NB4 (cell line): Measurements from ENCODE around the gene ATP5PO.

Experiments
- CTCF ChIP-seq: IDR thresholded peaks from one replicate; pipeline ENCODE4 v1.5.1; 2012; ENCODE audit warnings: low read depth, low read length
- MYC ChIP-seq: IDR thresholded peaks from 2 replicates; pipeline ENCODE4 v1.6.1; 2011; ENCODE audit warnings: low read depth, low read length
- POLR2A ChIP-seq: IDR thresholded peaks from 2 replicates; pipeline ENCODE4 v1.6.1; 2011; ENCODE audit warnings: mild to moderate bottlenecking; ENCODE audit not compliant: insufficient read length; ENCODE audit errors: extremely low read depth
- TF ChIP-seq, protein P1 (sequence below): IDR thresholded peaks from 2 replicates; pipeline ENCODE4 v1.6.1; 2011; ENCODE audit warnings: low read depth, low read length

DNA sequence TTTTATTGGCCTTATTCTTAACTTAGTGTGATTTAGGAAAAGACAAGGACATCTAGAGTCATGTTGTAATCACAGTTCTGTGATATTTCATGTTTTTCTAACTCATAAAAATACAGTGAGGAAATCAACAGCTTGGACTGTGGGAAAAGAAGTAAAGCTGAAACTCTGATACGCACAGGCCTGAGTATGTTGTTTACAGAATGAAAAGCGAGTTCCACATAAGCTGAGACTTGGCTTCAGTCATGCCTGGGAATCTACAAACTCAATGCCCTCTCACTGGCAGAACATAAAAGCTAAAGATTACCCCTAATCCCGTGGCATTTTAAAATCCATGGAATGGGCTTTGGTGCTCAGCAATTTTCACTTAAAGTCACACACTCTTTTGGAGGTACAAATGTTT is 23.6 kb upstream of the ATP5PO start:
- TF ChIP-seq CTCF: no peak
- TF ChIP-seq MYC: no peak
- TF ChIP-seq POLR2A: no peak
- TF ChIP-seq, protein P1, sequence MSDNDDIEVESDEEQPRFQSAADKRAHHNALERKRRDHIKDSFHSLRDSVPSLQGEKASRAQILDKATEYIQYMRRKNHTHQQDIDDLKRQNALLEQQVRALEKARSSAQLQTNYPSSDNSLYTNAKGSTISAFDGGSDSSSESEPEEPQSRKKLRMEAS: no peak
